Islet precursor cell (in vitro differentiated cells): ENCODE measurements around the gene NOTCH3.

ENCODE experiments used
- DNase-seq: peaks from one replicate; pipeline ENCODE4 v3.0.0-alpha.2; 2018

The NOTCH3 gene

DNA sequence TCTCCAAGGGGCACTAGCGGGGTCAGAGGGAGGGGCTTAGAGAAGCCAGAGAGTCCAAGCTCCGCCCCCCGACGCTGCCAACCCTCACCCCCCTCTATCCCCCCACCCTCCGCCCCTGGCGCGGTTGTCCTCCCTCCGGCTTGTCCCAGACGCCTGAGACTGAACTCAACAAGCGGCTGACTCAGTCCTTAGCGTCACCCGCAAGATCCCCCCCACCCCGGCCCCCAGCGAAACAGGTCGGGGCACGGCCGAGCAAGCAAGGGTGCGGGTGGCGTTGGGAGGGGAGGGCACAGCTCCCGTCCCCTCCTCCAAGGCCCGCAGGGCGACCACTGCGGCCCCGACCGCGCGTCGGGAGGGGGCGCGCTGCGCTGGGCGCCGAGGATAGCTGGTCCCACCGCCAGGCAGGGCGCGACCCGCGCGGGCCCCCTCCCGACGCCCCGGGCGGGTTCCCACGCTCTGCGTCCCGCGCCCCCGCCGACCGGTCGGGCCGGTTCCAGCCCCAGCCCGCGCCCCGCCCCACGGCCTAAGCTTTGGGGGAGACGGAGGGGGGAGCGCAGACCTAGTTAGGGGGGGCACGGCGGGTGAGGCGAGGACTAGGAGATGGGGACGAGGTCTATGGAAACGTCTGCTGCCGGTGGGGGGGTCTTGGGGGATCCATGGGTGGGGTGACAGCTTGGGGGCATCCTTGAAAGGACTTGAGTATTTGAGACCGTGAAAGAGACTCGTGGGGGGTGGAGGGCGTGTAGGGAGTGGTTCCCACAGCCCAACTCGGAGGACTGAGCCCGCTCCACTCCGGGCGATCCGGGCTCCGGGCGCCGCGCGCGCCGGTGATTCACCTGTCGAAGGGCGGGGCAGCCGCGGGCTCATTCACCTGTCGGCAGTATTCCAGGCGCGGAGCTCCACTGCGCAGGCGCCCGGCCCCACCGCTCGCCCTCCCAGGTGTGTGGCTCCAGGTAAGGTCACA, 5.1 kb downstream of the NOTCH3 start:
- DNase-seq, result peak; percentile 97

DNA sequence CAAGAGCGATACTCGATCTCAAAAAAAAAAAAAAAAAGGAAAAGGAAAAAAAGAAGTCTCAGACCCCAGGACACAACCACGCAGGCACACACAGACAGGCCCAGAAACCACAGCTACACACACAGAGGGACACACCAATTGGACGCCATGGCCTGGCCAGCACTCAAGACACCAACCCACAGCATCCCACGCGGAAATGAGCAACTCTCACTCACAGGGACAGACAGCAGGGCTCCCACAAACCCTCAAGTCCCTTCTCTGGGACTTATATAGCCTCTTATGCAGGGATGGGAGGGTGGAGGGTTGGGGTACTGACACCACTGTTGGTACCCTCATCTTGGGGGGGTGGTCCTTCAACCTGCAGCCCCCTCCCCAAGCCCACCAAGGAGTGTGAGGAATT, 5.9 kb downstream of the NOTCH3 start:
- DNase-seq, result no peak

DNA sequence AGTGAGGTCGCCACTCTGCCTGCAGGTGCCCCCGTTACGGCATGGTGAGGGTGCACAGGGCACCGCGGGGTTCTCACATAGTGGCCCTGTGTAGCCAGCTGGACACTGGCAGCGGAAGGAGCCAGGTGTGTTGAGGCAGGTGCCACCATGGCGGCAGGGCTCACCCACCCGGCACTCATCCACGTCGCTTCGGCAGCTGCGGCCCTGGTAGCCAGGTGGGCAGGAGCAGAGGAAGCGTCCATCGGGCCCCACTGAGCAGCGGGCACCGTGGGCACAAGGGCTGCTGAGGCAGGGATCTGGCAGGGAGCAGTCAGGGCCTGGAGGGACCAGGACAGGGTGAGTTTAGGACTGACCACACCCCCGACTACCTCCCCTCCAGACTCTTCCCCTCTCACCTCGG, 8.8 kb downstream of the NOTCH3 start:
- DNase-seq, result no peak

DNA sequence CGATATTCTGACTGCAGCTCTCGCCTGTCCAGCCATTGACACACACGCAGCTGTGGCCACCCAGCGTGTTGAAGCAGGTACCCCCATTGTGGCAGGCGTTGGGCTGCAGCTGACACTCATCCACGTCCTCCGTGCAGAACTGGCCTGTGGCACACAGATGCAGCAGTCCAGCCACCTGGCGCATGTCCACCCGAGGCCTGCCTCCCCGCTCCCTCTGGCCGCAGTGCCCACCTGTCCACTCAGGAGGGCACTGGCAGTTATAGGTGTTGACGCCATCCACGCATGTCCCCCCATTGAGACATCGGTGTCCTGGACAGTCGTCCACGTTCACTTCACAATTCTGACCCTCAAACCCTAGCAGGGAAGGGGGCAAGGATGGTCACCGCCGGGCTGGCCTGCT, 9.3 kb downstream of the NOTCH3 start:
- DNase-seq, result no peak

DNA sequence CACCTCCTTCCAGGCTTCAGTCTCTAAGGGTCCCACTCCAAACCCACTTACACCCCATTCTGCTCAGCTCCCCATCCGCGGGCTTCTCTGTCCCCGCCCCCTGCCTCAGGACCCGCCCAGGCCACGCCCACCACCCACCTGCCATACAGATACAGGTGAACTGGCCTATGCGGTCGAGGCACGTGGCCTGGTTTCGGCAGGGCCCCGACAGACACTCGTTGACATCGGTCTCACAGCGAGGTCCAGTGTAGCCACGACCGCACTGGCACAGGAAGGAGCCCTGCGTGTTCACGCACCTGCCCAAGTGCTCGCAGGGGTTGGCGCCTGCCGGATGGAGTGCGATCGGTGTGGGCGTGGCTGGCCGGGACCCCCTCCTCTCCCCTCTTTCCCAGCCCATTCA, 11.9 kb downstream of the NOTCH3 start:
- no peak for DNase-seq

DNA sequence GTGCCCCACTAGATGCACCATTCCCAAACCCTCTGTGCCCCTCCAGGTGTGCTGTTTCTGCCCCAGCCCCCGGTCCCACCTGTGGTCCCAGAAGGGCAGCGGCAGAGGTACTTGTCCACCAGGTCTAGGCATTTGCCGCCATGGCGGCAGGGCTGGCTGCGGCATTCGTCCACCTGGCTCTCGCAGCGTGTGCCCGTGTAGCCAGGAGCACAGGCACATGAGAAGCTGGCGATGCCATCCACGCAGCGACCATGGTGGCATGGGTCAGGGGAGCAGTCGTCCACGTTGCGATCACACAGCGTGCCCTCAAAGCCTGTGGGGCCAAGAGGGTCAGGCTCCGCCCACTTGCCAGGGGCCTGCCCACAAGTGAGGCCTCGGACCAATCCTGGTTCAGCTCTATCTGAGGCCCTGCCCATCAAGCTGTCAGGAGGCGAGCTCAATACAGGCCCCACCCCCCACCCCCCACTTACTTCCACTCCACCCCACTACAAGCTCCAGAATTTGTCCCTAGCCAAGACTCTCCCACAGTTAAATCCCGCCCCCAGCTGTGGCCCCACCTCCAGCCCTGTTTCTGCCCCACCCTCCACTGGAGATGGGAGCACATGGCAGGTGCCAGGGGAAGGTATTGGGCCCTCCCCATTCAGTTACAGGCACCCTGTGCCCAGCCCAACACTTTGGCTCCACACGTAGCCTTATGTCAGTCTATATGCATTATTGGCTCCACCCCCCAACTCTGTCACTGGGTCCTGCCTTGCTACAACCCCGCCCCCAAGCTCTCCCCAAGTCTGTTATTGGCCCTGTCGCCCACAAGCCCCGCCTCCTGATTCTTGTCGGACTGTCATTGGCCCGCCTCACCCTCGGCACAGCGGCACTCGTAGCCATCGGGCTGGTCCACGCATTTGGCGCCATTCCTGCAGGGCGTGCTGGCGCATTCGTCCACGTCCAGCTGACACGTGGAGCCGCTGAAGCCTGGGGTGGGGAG, 13.5 kb downstream of the NOTCH3 start:
- no peak for DNase-seq

DNA sequence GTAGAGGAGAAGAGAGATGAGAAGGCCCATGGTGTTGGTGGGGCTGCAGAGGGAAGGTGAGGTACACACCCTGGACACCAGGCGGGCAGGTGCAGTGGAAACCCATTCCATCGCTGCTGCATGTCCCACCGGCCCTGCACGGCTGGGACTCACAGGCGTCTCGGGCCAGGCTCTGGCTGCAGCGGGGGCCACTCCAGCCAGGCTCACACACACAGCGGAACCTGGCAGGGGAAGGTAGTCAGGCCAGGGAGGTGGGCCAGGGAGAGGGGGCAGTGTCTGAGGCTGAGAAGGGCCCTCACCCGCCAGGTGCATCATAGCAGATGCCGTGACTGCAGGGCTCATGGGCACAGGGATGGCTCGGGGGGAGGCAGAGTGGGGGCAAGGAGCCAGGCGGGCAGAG, 15.6 kb downstream of the NOTCH3 start:
- DNase-seq, result no peak

DNA sequence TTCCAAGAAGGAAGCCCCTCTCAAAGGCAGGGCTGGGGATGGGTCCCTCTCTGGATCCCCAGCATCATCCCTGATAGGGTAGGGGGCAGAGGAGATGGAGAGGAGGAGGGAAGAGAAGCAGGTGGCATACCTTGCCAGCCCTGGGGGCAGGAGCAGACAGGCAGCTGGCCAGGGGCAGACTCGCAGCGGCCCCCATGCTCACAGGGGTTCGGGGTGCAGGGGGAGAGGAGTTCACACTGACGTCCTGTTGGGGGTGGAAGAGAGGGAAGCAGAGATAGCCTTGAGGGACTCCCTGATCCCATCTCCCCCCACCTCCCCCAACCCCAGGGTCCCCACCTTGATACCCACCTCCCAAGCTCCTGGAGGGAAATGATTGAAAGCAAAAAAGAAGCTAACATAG, 16.0 kb downstream of the NOTCH3 start:
- no peak for DNase-seq

DNA sequence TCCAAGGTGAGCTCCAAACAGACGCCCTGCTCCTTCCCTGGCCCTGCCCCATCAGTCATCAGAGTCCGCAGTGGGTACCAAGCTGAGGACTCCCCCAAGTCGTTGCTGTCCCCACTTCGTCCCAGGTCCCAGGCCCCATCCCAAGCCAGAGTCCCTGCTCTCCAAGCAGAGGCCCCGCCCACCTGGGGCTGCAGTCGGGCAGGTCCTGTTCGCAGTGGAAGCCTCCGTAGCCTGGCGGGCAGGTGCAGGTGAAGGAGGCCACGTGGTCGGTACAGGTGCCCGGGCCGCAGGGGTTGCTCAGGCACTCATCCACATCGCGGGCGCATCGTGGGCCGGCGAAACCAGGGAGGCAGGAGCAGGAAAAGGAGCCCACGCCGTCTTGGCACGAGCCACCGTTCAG, 19.4 kb downstream of the NOTCH3 start:
- no peak for DNase-seq

DNA sequence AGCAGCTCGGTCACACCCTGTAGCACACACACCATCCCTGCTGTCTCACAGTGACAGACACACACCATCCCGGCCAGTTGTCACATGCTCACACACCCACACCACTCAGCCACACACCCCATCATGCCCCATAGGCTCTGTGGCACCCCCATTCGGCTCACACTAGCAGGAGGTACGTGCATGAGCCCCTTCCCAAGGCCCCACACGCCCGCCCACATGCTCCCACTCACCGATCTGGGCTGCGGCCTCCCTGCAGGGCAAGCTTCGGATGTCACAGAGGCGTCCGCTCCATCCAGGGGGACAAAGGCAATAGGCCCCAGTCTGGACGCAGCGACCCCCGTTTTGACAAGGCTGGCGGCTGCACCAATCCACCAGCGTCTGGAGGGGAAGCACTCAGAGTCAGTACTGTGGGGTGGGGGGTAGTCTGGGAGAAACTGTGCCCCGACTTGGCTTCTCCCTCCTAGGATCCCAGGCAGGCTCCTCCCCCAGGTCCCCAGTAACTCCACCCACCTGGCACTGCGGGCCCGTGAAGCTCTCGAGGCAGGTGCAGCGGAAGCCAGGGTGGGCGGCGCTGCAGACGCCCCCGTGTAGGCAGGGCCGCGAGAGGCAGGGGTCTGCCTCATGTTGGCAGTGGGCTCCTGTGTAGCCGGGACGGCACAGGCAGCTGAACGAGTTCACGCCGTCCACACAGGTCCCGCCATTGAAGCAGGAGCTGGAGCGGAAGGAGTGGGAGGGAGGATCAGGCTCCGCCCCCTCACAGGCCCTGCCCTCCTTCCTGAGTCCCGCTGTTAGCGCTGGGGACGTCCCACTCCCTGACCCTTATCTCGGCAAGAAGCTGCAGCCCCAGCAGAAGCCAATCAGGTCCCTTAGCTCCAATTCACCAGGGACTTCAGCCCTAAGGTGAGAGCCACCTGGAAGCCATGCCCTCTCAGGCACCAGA, 20.1 kb downstream of the NOTCH3 start:
- DNase-seq, result peak; percentile 78

DNA sequence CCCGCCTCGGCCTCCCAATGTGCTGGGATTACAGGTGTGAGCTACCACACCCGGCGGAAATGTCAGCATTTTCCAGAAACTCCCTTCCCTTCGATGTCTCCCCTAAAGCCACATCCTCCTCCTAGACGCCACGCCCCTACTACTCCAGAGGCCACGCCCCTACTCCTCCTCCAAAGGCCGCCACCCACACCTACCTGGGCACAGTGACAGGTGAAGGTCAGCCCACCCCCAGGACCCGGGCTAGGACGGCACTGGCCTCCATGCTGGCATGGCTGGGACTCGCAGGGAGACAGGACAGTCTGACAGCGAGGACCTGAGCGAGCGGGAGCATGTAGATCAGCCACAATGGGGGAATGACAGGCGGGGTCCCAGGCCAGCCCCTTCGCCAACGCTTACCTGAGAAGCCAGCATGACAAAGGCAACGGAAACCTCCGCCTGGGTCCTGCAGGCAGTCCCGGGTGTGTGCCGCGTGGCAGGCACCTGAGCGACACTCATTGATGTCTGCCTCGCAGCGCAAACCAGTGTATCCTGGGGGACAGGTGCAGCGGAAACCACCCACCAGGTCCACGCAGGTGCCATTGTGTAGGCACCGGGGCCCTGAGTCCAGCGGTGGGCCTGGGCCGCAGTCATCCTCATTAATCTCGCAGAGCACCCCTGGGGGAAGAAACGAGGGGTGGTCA, 22.0 kb downstream of the NOTCH3 start:
- DNase-seq, result no peak

DNA sequence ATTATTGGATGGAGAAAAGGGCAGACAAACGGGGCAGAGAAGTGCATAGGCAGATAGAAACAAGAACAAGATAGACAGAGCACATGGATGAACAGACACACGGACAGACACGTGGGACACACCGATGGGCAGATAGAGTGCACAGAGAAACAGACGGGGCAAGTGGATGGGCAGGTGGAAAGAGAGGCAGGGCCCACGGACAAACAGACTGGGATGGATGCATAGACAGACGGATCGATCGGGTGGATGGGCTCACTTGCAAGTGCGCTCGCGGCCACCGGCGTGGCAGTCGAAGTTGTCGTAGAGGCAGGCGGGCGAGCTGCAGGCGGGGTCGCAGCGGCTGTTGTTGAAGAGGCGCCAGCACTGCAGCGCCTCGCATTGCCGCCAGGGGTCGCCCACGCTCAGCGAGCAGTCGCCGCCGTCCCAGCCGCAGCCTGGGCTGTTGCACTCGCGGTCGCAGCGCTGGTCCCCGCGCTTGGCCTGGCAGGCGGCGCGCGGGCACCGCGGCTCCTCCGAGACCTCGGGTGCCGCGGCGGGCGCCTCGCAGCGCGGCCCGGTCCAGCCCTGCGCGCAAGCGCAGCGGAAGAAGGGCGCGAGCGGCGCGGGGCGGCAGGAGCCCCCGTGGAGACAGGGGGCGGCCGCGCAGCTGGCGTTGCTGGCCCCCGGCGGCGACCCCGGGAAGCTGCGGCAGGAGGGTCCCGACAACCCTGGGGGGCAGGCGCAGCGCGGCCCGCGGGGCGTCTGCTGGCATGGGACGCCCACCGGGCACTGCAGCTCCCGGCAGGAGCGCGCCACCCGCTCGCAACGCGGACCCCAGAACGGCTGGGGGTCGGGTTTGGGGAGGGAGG, 23.3 kb downstream of the NOTCH3 start:
- peak; percentile 88 for DNase-seq

DNA sequence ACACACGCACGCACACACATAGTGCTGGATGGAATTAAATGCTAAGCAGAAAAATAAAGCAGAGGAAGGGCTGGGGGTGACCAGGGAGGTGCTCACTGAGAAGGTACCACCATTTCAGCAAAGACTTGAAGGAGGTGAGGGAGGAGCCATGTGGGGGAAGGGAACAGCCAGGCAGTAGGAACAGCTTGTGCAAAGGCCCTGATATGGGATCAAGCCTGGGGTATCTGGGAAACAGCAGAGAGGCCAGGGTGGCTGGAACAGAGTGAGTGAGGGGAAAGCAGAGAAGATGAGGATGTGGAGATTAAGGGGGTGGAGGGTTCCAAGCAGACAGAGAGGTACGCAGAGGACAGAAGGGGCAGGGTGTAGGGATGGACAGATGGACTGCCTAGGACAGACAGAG, 25.2 kb downstream of the NOTCH3 start:
- DNase-seq, result no peak

DNA sequence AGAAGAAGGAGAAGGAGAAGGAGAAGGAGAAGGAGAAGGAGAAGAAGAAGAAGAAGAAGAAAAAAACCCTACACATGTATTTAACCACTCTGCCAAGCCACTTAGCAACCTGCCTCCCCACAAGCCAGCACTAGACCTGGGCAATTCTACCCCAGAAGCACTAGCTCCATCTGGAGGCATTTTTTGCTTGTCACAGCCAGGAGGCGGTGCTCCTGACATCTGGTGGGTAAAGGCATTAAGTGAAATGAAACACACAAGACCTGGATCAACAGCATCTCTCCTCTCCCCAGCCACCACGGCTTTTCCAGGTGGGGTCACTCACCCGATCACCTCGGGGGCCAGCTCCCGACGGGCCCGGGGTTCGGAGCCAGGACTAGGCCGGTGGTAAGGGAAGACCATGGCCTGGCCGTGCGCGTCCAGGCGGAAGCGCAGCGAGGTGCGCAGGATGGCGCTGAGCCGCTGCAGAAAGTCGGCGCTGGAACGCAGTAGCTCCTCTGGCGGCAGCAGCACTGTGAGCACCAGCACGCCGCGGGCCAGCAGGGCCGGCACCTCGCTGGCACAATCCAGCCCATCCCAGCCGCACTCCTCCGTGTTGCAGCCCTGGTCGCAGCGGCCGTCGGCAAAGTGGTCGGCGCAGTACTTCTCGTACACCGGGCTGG, 26.9 kb downstream of the NOTCH3 start:
- DNase-seq, result no peak

DNA sequence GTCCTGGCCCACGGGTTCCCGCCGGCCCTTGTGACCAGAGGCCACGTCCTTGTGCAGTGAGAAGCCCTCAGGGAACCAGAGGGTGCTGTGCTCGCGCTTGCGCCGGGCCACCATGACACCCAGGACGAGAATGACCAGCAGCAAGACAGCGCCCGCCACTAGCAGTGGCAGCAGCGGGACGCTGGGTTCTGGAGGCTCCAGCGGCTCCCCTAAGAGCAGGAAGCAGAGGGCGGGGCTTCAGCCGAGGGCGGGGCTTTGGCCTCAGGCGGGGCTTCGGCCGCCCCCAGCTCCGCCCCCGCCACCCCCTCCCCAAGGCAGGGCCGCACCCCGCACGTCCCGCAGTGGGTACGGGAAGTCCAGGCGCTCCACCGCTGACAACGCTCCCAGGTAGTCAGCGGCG, 30.4 kb downstream of the NOTCH3 start:
- no peak for DNase-seq

DNA sequence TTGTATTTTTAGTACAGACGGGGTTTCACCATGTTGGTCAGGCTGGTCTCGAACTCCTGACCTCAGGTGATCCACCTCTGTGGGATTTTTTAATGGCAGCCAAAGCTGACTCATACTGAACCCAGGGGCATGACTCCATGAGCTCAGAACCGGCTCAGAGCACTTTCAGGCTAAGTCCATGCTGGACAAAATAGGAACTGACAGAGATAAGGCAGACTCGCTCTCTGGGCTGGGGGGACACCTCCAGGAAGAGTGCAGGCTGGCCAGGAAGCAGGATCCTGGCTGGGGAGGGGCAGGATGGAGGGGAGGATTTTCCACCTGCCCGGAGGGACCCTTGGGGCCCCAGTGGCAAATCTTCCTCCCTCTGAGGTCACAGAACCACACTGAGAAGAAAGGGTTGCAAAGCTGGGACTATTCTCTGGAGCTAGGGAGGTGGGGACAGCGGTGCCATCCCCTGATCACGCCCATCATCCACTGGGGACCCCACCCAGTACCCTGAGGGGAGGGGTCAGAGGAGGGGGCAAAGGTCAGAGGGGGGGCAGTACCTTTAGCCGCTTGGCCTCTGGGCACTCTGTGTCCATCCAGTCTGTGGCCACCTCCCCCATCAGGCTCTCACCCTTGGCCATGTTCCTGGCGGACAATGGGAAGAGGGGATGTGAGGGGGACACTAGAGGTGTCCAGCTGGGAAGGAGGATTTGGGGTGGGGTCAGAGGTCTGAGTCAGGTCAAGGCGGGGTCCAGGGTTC, 31.1 kb downstream of the NOTCH3 start:
- DNase-seq, result no peak

DNA sequence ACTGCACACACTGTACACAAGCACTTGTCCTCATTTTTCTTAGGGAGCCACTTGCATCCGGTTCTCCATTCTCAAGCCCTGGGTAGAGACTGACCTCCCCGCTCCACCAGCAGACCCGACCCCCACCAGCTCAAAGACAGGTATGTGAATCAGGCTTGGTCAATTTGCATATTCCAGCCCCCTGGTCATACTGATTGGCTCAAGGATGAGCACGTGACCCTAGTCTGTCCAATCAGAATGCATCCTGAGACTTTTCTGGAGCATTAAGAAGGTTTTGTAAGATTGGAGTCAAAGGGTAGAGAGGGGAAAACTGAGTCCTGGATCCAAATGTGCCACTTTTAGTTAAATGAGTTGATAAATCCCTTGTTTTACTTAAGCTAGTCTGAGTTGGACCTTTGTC, 34.1 kb downstream of the NOTCH3 start:
- DNase-seq, result no peak

DNA sequence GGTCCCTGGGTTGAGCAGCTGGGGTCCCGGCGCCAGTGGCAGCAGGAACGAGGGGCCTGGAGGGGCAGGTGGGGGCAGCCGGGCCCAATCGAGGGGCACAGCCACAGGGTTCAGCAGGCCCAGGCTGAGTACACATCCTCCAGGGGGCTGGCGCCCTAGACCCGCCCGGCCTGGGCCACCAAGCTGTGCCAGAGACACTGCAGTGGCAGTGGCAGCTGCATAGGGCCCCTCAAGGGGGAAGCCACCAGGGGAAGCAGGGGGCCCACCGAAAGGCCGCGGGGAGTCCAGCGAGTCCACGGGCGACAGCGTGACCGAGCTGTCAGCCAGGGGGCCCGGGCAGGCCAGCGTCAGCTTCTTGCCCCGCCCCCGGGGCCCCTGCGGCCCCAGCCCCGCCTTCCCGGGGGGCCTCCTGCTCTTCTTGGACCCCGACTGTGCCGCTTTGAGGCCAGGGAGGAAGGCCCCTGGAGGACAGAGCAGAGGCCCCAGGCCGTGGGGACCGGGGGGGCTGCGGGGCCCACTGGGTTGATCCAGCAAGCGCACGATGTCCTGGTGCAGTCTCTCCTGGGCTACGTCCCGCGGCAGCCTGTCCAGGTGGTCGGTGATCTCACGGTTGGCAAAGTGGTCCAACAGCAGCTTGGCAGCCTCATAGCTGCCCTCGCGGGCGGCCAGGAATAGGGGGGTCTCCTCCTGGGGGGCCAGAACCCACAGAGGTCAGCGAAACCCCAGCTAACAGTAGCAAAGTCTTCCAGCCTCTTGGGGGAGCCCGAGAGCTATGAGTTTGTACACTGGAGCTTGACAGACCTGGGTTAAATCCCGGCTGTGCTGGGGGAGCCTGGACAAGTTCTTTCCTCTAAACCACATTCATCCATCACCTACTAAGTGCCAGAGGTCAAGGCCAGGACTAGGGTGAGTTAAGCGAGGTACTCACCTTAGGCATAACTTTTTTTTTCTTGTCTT, 39.5 kb downstream of the NOTCH3 start:
- DNase-seq, result no peak
